Activated naive CD4-positive, alpha-beta T cell (primary cell): ENCODE results near the gene CSKMT.
"Not testable (repeated sequence)": the region's sequence is repeated elsewhere in the genome, so short reads cannot be mapped to it uniquely, and the experiment has no call there.

Experiments used
- DNase-seq, 4 experiments: peaks; one replicate each; lab custom pipeline; 2025; lab: John Stamatoyannopoulos, UW

The CSKMT gene, protein sequence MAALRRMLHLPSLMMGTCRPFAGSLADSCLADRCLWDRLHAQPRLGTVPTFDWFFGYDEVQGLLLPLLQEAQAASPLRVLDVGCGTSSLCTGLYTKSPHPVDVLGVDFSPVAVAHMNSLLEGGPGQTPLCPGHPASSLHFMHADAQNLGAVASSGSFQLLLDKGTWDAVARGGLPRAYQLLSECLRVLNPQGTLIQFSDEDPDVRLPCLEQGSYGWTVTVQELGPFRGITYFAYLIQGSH

DNA sequence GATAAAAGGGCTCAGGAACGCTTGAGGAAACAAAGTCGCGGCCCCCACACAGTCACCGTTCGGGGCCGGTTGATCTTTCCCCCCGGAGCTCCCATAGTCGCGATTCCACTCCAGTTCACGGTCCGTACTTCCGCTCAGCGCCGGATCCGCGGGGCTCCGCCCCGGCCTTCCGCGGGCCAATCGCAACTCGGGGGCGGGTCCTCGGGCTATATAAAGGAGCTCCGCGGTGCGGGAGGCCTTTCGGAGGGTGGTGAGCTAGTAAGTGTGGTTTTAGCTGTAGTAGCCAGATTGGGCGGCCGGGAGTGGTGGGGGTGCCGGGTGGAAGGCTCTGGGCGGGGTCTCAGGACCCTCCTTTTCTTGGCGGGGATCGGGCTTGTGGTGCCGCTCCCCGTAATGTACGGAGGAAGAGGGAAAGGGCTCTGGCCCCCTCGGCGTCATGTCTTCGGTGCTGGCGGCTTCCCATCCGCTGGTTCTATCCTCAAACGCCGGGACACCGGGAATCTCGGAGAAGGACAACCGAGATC is at the start of gene CSKMT, which contains the start of gene C11orf98:
CSKMT (plus strand) TSS at position 238 of the 524 bp plus-strand sequence. CDS start 568 bp downstream, outside the sequence.
C11orf98 (minus strand) TSS at position 136 of the 524 bp plus-strand sequence; CDS start at position 95, 41 bp downstream.
- DNase-seq, result peak; percentile 90 to 93 (median 92)

DNA sequence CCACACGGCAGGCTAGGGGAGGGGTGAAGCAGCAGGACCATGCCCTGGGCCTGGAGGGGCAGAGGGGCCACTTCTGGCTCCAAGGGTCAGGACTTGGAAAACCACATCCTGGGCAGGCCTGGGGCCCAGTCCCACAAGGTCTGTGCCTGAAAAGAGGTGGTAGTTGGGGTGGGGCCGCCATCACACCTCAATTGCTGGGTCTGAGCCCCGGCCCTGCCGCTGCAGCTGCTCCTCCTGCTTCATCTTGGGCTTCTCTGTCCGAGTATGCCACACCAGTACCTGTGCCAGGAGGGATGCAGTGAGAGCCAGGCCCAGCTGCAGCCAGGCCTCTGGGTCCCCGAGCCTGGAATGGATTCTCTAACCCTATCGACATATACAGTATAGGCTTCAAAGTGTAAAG is 49.6 kb upstream of the CSKMT start:
- no peak for DNase-seq

DNA sequence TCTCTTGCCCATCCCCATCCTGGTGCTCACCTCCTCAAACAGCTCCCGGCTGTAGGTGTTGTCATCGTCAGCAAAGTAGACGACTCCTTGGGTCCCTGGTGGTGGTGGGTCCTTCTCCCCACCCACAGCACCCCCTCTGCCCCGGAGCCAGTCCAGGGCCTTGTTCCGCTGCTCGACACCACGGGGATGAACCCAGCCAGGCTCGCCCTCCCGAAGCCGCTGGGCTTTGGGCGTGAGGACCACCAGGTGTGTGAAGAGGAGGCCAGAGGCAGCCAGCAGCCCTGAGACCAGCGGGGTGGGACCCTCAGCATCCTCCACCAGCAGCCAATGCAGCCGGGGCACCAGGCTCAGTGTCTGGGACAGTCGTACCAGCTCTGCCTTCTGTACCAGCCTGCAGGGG is 48.2 kb upstream of the CSKMT start:
- DNase-seq, result not testable (repeated sequence)

DNA sequence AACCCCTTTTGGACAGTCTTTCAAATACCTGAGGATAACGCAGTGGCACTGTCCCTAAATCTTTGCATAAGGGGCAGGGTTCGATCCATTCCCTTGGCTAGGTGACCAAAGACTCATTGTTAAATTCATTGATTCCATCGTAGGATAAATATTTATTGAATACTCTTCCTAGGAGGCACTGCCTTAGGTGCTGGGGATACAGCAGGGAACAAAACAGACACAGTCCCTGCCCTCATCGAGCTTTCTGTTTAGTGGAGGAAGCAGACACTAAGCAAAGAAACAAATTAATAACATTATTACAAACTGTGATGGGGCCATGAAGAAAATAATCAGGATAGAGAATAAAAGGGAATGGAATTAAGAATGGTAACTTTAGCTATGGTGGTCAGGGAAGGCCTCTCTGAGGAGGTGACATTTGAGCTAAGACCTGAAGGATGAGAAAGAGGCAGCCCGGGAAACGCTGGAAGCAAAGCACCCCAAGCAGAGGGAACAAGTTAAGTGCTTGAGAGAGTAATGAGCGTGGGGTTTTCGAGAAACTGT is 44.0 kb upstream of the CSKMT start:
- no peak for DNase-seq

DNA sequence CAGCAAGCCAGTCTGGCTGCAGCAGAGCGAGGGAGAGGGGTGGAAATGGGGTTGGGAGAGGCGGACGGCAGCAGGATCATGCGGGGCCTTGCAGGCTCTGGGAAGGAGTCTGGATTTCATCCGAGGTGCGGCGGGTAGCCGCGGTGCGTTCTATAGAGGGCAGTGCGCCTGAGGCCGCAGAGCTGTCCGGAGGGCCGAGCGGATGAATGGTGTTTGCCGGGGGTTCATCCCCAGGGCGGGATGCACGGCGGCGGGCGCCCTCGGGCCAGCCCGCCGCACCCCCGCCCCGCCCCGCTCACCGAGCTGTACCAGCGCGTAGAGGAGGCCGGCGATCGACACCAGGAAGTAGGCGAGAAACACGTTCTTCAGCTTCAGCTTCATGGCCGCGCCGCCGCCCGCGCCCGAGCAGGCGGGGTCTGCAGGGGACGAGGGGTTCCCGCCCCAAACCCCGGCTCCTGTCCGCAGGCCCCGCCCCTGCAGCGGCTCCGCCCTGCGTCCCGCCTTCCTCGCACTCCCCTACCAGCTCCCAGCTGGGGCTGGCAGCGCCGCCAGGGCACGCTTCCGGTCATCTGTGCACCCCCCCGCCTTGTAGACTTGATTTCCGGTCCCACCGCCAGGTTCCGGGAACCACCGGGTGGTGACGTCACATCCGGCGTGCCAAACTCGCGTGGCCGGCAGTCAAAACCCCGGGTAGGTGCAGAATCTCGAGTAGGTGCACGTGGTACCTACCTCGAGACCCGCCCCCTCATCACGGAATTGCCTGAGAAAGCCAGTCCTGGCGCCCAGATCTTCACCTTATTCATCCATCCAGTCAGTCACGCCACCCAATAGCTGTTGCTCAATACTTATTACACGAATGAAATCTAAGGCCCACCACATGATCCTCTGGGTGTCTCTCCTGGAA is 43.3 kb upstream of the CSKMT start, which contains the start of gene B3GAT3:
B3GAT3 (minus strand) TSS at position 420 of the 904 bp plus-strand sequence; CDS start at position 381, 39 bp downstream.
- peak; percentile 79 to 93 (median 89) for DNase-seq

DNA sequence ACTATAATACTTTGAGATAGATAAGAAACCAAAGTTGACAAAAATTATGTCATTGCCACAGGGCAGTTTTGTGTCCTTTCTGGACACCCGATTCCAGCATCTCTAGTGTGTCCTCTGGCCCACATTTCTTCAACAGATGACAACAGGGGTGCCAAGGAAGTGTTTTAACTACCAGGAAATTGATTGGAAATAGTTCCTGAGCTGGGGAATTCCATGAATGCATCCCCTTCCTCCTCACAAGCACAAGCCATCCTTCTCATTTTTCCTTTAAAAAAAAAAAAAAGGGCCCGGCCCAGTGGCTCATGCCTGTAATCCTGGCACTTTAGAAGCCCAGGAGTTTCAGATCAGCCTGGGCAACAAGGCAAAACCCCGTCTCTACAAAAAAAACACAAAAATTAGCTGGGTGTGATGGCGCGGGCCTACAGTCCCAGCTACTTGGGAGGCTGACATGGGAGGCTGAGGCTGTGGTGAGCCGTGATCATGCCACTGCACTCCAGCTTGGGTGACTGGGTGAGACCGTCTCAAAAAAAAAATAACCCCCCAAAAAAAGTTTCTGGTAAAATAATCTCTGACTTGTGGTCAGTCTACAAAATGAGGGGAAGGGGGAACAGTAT is 42.5 kb upstream of the CSKMT start:
- DNase-seq, result no peak

DNA sequence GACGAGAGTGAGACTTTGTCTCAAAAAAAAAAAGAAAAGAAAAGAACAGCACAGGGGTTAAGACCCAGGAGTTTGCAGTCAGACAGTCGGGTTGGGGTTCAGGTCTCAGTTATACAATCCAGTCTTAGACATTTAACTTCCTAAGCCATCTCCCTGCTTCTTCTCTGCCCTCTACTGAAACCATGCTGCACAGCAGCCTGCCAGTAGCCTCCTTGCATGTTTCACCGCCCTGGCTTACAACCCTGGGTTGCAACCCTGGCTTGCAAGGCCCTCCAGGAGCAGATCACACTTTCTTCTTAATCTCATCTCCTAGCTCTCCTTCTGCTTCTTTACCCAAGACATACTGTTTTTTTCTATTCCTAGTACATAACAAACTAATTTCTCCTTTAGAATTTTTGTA is 37.4 kb upstream of the CSKMT start:
- no peak for DNase-seq

DNA sequence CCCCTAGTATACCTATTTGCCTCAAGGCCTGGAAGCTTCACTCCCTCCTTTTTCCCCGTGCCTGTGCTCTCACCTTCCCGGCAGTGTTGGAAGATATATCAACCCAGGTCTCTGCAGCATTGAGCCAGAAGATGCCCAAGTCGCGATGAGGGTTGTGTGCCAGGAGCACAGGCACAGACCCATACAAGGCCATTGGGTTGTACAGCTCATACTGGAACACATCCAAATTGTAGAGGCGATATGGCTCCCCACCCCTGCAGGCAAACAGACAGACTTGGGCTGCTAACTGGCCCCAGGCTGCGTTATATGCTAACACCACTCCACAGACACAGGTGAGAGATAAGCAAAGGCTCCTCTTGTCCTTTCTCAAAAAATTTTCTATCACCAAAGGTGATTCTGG is 32.6 kb upstream of the CSKMT start:
- DNase-seq, result no peak

DNA sequence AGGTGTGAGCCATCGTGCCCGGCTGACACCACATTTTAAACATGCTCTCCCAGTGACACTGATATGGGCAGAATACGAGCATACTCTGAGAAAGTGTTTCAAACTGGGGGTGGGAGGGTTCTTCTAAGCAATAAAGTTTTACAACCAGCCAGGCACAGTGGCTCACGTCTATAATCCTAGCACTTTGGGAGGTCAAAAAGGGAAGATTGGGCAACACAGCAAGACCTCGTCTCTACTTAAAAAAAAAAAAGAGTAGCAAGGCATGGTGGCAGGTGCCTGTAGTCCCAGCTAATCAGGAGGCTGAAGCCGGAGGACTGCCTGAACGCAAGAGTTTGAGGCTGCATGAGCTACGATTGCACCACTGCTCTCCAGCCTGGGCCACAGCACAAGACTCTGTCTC is 20.9 kb upstream of the CSKMT start:
- DNase-seq, result no peak

DNA sequence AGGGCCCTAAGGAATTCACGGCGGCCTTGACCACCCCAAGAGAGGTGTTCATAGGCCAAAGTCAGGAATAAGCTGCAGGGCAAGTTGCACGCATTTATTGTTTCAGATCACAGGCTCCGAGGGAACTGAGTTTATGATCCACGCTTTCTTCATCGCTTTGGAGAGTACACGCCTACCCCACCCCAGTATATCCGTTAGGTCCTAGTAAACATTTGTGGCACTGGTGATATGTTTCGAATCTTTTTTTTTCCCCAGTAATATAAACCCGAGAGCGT is 19.5 kb upstream of the CSKMT start:
- DNase-seq, result no peak

DNA sequence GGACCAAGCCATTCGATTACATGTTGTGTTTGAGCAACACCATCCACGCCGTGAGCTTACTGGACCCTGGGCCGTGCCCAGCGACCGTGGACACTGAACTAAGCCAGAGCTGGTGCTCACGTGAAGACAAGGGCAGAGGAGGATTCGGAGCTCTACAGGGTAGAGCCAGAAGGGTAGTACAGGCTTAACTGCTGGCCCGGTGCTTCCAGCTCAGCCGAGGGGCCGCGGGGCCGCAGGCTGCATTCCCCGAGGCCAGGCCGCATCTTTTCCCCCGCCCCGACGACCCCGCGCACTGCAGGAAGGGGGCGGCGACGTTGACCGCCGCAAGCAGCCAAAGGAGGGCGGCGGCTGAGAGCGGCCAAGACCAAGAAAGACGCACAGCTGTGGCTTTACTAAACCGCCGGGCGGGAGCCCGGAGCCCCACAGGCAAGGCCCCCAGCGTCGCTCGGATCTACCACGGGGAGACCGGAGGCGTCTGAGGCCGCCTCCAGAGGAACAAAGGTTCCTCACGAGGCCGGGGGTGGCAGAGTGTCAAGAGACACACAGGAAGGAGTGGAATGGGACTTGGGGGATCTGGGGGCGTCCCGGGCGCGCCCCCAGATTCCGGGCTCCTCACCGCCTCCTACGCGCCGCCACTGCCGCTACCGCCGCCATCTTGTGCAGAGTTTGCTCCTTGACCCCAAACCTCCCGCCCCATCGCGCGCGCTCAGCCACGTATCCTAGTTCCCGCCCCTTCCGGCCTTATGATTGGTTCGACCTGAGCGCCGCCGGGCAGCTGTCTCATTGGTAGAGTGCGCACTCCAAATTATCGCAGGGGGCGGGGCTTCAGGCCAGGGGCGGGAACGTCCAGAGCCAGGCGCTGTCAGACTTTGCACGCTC is 18.9 kb upstream of the CSKMT start, which contains the start of gene GANAB:
GANAB (minus strand) TSS at position 668 of the 879 bp plus-strand sequence; CDS start at position 654, 14 bp downstream.
- DNase-seq, result peak; percentile 94 to 98 (median 96)

DNA sequence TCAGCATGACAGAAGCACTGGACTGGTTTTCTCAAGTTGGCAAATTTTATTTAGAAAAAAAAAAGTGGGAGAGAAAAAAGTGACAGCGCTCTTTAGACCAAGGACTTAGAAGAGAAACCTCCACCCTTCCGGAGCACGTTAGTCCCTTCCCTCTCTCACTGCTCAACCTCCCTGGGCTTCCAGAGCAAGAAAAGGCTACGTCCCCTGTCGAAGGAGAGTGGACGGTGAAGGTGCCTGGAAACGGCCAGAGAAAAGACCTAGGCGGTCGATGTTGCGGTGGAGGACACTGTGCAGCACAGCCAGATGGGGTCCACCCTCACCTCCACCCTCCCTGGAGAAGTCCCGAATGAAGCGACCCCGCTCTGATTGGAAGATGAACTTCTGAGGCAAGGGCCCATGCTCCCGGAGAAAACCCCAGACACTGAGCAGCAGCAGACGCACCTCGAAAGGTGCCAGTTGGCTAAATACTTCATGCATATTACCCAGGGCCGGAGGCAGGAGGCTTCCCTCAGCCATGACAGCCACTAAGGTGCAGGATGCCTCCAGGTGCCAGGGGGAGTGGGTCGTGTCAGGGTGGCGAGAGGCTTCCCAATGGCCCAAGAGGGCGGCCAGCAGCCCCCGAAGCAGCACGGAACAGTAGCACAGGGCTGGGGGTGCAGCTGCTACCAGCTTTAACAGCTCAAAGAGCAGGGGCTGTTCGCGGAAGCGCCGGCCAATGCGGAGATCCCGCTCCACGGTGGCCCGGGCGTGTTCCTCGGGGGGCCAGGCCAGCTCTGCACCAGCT is 18.1 kb upstream of the CSKMT start:
- no peak for DNase-seq

DNA sequence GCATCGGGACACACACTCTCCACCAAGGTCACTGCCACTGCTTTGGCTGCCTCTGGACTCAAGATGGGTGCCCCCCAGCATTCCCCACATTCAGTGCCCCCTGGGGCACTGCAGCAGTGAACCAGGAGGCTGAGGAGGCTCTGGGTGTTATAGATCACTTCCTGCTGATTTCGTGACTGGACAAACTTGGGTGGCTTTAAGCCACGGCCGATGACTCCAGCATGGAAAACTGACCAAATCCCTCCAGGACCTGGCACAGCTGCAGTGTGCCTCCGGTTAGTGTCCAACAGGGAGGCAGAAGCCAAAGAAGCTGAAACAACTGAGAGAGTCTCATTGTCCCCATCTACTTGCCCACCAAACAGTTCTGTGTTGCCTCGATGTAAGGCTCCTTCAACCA is 17.5 kb upstream of the CSKMT start:
- no peak for DNase-seq

DNA sequence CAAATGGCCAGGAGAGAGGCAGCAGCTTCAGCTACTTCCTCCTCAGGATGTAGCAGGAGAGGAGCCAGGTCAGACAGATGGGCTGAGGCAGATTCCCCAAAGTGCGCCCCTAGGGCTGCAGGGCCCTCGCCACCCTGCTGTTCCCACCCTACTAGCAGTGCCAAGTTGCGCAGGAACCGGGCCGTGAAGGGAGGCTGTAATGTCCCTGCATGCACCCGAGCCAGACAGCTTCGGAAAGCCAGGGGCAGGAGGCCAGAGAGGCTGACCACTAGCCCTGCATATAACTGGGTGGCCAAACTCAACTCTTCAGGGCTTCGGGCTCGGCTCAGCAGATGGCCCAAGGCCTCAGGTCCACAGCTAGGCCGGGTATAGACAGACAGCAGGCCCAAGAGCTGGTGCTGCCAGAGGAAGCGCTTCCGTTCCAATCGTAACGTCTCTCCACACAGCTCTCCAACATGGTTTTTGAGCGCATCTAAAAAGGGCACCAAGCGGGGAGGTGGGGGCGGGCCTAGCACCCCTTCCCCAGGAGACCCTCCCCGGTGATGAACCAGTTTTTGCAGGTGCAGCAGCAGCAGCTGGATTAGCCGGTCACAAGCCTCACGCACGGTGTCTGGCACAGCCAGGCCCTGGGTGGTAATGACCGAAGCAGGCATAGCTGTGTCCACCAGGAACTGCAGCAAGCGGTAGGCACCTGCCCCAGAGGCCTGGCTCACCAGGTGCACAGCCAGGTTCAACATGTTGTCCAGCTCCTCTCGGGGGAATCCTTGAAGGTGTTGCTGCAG is 16.7 kb upstream of the CSKMT start:
- DNase-seq, result no peak

DNA sequence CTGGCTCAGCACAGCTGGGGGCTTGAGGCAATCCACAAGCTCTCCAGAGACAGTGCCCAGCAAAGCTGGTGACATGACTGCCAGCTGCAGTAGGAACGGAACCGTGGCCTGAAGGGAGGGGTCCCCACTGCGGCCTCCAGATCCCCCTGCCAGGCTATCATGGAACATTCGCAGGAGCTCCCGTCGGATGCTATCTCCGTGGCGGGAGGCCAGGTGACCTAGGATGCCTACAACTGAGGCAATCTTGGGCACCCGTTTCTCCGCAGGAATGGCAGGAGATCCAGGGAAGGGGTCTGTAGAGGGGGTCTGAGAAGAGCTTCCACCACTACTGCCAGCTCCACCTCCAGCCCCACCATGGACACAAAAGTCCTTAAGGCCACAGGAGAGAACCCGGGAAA is 16.1 kb upstream of the CSKMT start:
- no peak for DNase-seq

DNA sequence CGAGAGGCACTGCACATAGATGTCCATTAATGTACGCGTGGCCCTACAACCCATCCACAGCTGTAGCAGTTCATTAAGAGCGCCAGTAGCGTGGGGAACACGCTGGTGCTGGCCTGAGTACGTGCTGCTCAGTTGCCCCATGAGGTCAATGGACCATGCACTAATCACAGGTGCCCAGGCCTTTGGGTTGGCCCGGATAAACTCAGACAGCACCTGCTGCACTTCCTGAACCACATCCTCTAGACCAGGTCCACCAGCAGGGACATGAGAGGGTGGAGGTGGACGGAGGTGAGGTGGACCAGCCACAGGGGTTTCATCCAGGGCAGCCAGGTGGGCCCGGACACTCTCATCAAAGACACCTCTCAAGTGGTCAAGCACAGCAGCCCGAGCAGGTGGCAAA is 15.6 kb upstream of the CSKMT start:
- no peak for DNase-seq

DNA sequence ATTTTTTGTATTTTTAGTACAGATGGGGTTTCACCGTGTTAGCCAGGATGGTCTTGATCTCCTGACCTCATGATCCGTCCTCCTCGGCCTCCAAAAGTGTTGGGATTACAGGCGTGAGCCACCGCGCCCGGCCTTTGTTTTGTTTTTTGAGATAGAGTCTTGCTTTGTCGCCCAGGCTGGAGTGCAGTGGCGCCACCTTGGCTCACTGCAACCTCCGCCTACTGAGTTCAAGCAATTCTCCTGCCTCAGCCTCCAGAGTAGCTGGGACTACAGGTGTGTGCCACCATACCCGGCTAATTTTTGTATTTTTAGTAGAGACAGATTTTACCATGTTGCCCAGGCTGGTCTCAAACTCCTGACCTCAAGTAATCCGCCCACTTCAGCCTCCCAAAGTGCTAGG is 14.8 kb upstream of the CSKMT start:
- not testable (repeated sequence) for DNase-seq

DNA sequence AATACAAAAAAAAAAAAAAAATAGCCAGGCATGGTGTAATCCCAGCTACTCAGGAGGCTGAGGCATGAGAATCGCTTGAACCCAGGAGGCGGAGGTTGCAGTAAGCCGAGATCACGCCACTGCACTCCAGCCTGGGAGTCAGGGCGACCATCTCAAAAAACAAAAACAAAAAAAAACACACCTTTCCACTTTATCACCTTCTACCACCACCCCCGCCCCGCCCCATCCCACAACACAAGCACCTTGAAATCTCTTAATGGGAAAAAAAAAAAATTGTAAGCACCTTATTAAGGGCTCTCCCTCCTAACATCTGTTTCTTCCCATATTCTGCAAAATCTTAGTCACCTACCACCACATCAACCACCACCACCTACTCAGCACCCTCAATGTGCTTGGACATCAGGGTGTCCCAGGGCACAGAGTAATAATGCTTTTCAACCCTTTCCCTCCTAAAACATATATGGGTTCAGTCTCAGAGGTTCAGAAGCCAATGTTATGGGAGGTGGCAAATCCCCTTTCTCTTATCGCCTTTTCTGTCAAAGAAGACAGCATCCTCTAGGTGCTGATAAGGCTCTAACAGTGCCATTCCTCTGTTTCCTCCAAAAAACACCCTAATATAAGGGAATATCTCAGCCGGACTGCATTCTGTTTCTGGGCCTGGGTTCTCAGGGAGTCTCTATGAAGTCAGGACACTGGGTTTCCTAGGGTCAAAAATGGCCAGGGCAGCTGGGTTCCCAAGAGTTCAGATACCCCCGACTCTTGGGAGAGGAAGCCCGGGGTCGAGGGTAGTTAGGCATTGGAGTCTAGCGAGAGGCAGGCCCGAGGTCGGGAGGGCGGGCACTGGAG is 12.7 kb upstream of the CSKMT start:
- DNase-seq, result no peak

DNA sequence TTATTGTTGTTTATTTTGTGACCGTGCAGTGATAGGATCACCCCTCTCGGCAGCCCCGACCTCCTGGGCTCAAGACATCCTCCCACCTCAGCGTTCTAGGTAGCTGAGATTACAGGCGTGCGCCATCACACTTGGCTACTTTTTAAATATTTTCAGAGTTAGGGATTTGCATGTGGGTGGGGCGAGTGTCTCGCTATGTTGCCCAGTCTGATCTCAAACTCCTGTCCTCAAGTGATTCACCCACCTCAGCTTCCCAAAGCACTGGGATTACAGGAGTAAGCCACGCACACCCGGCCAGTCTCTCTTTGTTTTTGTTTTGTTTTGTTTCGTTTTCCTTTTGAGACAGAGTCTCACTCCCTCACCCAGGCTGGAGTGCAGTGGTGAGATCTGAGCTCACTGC is 10.8 kb upstream of the CSKMT start:
- DNase-seq, result no peak
